Activated CD8-positive, alpha-beta memory T cell treated with anti-CD3 and anti-CD28 coated beads, Interleukin-2, amount 50 U/mL, for 1 hour (primary cell): Measurements from ENCODE around the gene CCDC70.
"Not testable (repeated sequence)": the region's sequence is repeated elsewhere in the genome, so short reads cannot be mapped to it uniquely, and the experiment has no call there.

Experiments
- DNase-seq: peaks from one replicate; pipeline ENCODE4 v3.0.0-alpha.2; 2020; ENCODE audit errors: extremely low read depth

The CCDC70 gene

DNA sequence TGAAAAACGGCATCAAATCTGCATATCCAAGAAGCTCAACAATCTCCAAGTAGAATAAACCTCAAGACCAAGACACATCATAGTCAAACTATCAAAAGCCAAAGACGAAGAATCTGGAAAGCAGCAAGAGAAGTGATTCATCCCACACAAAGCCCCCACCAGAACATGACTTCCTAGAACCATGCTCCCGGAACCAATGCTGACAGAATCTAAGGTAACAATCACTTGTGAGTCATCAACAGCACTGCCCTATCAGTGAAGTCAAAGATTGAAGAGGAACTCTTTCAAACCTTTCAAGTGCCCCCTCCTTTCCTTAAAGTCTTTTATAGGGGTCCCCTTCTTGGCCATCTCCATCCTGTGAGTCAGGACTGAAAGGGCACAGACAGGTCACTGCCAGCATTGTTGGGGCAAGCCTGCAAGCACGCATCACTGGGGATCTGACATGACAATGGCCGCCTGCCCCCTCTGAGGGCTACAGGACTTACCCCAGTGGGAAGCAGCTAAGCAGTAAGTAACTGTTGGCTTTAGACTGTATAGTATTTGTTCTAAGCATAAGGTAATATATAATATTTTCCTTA lies at the start of gene CCDC70:
CCDC70 (plus strand) TSS at position 247 of the 578 bp plus-strand sequence. CDS start 3,443 bp downstream, outside the sequence.
- no peak for DNase-seq

DNA sequence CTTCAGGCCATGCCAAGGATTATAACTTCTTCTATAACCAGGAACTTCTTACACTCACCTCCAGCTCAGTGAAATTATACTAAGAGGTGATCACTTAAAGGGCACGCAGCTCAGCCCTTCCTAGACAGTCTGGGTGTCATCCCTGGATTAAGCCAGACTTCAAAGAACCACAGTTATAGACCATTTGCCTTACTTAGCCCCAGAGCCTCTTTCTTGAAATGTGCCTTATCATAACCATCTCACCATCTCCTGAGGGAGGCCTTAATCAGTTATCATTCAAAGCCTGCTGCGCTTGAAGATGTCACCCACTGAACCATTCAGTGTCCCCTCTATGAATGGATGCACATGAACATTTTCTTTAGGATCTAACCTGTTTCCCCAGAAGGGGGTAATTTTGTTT lies 47.7 kb upstream of the CCDC70 start:
- DNase-seq = no peak

- DNase-seq = no peak
Measured at GRCh38 chr13:51814825-51815650, 46.7 kb upstream of the CCDC70 start.

GRCh38 chr13:51815848-51816247 lies 45.9 kb upstream of the CCDC70 start:
- no peak for DNase-seq

GRCh38 chr13:51816604-51817249 lies 45.0 kb upstream of the CCDC70 start:
- DNase-seq = no peak

DNA sequence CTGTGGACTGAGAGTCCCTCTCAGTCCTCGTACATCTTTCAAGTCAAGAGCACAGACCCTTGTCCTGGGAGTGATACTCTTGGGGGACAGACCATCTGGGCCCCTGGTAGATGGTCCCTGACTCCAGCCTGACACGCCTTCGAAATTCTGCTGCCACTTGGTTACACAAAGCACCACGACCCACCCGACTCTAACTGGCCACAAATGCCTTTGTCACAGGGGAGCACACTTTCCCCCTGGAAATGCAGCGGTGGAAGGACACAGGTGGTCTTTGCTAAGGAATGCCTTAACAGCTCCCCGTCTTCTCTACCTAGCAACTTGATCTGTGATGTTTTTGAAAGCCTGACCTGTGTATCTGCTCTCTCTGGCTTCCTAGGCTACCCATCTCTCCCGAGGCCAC lies 44.1 kb upstream of the CCDC70 start:
- no peak for DNase-seq

DNA sequence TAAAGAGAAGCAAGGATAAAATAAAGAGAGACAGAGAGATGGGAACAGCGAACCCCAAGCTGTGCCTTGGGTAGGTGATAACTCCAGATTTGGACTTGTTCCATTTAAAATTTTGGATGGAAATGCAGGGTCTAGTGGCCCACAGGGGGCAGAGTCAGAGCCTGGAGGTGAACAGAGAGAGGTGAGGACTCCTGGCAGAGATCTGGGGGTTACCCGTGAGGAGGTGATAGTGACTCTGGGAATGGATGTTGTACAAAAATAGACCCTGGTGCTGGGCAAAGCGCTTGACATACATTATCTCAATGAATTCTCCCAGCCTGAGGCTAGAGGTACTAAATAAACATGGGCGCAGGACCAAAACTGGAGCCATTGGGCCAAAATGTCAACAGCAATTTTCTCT lies 43.5 kb upstream of the CCDC70 start:
- no peak for DNase-seq

GRCh38 chr13:51818781-51819511 lies 42.8 kb upstream of the CCDC70 start:
- DNase-seq = no peak

DNA sequence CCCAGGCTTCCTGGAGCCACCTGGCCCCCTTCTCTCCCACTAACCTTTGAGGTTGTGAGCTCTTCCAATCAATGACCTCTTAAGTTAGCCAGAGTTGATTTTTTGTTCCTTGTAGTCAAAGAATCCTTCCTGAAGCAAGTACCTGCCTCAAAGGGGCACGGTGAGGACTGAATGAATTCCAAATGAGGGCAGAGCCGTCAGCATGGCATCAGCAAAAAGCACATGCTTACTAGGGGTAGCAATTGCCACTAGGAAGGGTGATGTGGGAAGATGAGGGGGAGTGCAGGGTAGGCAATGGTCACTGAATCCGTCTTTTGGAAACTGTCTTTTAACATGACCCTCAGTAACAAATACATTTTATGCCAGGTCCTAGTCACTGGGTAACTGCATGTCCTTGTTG lies 42.2 kb upstream of the CCDC70 start:
- DNase-seq = no peak

GRCh38 chr13:51820016-51820597 lies 41.7 kb upstream of the CCDC70 start:
- no peak for DNase-seq

DNA sequence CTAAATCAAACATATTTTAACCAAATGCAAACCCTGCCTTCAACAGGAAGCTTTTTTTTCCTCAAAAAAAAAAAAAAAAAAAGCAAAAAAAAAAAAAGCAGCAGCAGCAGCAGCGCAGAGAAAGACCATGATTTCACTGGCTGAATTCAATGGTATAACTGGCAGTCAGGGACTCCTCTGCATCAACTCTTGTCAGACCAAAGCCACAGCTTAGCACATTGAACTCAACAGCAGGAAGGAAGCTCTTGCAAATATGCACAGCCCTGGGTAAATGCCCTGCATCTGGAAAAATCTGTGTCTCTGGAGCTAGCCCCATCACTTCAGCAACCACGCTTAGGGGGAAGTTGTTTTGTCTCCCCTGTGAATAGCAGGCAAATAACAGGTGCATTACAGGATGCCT lies 40.2 kb upstream of the CCDC70 start:
- no peak for DNase-seq

GRCh38 chr13:51822106-51822815 lies 39.5 kb upstream of the CCDC70 start:
- DNase-seq = no peak

DNA sequence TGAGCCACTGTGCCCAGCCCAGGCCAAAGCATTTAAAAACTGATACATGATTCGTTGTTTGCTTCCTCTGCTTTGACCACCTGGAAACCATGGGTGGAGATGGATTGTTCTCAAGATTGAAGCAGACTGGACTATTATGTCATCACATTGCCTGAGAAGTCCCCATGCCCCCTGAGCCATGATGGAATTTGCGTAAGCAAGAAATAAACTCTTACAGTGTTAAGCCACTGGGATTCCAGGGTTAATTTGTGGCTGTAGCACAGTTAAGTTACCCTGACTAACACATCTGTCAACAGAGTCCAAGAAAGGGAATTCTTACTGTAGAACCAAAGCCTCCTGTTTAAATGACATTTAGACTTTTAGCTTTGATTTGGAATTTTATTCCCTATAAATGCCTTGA lies 38.4 kb upstream of the CCDC70 start:
- no peak for DNase-seq

DNA sequence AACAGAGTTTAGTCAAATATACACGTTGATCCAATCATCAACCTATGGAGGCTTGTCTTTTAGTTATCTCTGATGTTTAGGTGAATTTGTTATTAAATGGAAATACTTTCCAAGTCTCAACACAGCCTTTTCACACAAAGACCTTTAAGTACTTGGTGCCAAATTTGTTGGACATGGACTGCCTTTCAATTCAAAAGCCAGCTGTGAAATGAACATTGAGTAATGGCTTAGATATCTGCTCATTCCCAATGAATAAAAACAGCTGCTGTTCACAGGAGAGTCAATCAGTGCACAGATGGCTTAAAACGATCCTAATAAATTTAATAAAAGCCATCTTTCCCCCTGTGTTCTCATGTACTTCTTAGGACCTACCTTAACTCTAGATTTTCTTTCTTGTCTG lies 37.9 kb upstream of the CCDC70 start:
- DNase-seq = no peak

DNA sequence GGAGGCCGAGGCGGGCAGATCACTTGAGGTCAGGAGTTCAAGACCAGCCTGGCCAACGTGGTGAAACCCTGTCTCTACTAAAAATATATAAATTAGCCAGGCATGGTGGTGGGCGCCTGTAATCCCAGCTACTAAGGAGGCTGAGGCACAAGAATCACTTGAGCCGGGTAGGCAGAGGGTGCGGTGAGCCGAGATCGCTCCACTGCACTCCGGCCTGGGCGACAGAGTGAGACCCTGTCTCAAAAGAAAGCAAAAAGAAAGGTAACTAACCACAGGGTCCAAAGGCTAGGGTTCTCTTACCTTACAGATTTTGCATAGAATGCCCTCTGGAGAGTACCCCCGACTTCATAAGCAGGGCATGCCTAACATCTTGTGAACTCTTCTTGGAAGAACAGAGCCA lies 37.1 kb upstream of the CCDC70 start:
- not testable (repeated sequence) for DNase-seq

- DNase-seq = no peak
Measured at GRCh38 chr13:51825165-51825592, 36.6 kb upstream of the CCDC70 start.

DNA sequence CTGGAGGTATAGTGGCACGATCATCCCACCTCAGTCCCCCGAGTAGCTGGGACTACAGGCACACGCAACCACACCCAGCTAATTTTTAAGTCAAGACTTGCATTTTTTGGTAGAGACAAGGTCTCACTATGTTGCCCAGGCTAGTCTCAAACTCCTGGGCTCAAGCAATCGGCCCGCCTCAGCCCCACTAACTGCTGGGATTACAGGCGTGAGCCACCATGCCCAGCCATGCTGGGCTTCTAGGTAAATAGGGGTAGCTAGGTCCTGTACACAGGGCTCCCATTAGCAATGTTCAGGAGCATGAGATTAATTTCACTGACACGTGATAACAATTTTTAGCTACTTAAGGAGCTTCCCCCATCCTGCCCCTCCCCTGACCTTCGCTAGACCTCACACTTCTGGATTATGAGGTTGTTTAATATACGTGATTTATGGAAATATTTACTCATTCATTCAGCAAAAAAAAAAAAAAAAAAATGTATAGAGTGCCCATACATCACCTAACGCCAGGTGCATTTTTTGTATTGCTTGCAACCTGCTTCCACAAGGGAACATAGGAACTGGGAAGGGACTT lies 36.0 kb upstream of the CCDC70 start:
- DNase-seq = no peak

- no peak for DNase-seq
Measured at GRCh38 chr13:51826606-51827005, 35.2 kb upstream of the CCDC70 start.

- DNase-seq = no peak
Measured at GRCh38 chr13:51827254-51827653, 34.5 kb upstream of the CCDC70 start.

GRCh38 chr13:51828730-51829567 lies 32.8 kb upstream of the CCDC70 start:
- DNase-seq = no peak
